Stimulated activated CD4-positive, alpha-beta T cell treated with anti-CD3 and anti-CD28 coated beads, Interleukin-12 subunit alpha, Interleukin-12 subunit beta, amount 100 ng/mL, for 48 hours (primary cell): ENCODE measurements around the gene ETS2.
"Not testable (repeated sequence)": the region's sequence is repeated elsewhere in the genome, so short reads cannot be mapped to it uniquely, and the experiment has no call there.

Source experiments
- DNase-seq, 3 donors: peaks; one replicate each; pipeline ENCODE4 v3.0.0-alpha.2; 2020; ENCODE audit warnings: low read depth in 2 of 3, low spot score in 1 of 3

Gene ETS2

DNA sequence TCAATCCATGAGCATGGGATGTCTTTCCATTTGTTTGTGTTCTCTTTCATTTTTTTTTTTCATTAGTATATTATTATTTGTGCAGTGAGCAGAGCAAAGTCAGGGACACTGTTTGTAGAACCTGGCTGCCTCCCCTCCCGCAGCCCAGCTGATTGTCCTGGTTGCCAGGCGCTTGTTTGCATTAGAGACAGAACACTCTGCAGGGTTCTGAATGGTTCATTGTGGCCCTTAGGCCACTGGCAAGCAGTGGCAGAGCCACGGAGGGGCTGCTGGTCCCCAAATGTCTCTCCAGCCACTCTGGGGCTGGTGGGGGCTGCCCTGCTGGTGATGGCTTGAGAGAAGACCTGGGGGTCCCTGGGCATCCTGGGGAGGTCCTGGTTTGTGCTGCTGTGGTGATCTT is 29.0 kb downstream of the ETS2 start:
- DNase-seq, result no peak

DNA sequence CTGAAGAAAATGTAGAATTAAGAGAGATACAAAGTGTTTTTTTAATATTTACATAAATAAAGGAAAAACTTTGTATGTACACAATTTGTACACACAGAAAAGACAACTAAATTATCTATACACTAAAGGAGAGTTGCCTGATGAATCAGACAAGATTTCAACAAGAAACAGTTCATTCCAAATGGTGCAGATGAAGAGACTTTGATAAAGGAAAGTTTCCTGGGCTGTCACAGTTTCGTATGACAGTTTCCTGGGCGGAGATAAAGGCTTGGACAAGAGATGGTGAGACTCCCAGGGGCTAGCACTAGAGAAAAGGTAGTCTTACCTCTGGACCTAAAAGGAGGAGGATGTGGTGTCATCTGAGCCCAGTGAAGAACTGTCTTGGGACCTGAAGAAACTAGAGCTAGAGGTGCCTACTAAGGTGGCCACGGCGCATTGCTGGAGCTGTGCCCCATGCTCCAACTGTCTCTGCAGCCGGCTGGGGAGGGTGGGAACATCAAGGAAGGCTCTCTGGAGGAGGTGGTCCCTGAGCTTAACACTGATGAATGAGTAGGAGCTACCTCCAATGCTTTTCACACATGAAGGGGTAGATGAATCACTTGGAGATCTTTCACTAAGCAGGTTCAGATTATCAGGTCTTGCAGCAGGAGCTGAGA is 32.2 kb downstream of the ETS2 start:
- DNase-seq, result no peak

DNA sequence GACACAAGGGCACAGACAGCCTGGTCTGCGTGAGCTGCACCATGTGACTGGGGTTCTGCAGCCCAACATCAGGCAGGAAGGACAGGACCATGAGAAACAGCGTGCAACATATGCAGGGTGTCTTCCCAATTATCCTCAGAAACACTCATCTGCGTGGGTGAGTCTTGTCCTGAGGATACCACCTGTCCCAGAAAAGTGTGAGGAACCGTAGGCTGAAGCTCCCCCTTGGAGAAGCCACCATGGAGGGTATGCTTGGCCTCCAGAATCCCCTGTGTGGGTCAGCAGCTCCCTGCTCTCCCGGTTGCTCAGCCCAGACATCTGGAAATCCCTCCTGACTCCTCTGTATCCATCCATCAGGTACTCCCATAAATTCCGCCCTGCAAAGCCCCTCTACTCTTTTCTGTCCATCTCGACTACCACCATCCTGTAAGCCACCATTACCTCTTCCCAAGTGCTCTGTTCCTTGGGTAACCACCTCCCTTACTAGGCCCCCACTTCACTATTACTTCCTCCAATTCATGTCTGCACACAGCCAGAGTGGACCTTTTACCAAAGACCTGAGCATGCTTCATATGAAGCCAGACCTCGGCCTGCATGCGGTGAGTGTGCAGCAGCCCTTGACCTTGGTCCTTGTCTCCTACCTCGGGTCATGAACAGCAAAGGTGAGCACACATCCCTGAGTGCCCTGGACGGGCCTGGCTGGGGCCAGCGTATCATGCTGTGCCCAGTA is 33.0 kb downstream of the ETS2 start:
- no peak for DNase-seq

DNA sequence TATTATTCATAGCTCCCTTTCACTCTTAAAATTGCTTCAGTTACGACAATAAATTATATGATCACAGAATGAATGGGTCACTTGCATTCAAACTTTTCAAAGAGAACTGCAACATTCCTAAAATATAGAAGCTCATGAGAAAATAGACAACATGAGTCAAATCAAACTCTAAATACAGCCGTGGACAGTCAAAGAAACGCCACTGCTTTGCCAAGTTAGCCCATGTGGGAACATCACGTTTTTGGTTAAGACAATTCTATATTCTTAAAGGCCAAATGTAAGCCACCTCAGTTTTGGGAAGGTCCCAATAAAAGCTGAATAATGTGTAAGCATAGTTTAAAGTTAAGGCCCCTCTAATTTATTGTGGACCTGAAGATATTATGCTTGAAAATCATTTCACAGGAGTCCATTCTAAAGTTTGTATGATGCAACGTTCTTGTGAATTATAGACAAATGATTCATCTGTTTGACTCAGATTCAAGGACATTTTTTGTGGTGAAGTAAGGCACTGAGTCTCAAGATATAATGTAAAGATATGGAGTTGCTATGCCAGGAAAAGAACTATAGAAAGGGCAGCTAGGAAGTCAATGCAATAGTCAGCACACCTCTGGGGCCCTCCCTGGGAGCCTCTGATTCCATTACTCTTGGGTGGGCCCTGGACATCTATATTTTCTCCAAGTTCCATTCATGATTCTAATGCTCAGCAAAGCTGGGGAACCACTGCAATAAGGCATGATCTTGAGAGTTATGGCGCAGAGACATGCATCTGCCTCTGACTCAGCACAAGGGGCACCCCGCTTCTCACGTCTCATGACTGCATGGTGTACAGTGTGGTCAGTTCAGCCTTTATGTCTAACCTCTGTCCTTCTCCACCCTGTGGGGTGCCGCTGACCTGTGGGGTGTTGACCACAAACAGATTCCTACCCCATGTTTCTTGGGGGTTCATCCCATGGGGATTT is 33.9 kb downstream of the ETS2 start:
- DNase-seq, result peak in 1 of 3 donors; percentile 9

DNA sequence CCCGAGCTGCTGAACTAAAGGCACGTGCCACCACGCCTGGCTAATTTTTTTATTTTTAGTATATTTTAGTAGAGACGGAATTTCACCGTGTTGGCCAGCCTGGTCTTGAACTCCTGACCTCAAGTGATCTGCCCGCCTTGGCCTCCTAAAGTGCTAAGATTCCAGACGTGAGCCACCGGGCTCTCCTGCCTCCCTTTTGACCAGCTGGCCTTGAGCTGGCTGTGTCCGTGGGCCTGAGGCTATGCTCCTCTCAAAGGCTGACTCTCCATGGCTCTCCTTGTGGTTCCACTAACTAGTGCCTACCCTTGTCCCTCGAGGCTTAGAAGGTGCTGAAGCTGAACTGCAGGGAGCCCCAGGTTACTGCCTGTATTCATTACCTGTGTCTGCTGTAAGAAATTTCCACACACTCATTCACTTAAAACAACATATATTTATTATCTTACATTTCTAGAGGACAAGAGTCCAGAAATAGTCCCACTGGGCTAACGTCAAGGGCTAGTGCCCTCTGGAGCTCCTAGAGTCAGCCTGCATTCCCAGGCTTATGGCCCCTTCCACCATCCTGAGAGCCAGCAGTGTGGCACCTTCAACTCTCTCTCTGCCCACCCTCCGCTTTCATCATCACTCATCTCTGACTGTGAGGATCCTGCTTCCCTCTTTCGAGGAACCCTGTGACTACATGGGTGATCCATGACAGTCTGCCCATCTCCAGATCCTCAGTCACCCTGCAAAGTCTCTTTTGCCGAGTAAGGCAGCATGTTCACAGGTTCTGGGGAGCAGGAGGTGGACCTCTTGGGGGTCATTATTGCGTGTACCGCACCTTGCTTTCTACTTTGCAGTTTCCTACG is 34.9 kb downstream of the ETS2 start:
- no peak for DNase-seq

DNA sequence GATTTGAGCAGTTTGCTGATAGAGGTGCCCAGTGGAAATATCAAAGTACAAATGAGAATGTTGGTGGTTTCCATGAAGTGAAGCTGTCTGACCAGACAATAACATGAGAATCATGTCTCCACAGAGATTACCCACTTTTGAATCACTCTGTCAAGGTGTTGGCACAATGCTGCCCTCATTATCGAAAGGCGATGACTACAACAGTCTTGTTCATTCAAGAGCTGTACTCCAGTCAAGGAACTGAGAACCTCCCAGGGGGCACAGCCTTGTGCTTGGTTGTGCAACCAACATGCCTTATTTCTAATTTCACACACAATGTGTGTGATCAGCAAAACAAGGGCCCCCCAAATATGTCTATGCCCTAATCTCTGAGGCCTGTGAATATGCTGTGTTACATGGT is 35.7 kb downstream of the ETS2 start:
- DNase-seq, result no peak

DNA sequence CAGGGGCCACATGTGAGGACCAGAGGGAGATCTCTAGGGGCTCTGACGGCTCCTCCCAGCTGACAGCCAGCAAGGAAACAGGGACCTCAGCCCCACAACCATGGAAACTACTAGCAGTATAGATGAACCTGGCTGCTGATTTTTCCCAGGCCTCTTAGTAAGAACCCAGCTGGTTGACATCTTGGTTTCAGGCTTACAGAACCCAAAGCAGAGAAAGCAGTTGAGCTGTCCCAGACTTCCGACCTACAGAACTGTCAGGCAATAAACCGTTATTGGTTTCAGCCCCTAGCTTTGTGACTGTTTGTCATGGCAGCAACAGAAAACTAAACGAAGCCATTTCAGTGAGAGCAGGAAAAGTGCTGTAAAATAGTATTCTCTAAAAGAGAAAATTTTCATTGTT is 36.4 kb downstream of the ETS2 start:
- DNase-seq, result no peak

DNA sequence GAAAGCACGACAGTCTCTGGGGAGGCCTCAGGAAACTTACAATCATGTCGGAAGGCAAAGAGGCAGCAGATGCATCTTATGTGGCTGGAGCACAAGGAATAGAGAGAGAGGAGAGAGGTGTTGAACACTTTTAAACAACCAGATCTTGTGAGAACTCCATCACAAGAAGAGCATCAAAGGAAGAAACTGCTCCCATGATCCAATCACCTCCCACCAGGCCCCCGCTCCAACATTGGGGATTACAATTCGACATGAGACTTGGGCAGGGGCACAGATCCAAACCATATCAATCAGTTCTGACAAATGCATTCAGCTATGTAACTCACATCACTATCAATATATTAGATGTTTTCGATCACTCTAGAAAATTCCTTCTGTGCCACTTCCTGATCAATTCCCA is 37.6 kb downstream of the ETS2 start:
- no peak for DNase-seq

DNA sequence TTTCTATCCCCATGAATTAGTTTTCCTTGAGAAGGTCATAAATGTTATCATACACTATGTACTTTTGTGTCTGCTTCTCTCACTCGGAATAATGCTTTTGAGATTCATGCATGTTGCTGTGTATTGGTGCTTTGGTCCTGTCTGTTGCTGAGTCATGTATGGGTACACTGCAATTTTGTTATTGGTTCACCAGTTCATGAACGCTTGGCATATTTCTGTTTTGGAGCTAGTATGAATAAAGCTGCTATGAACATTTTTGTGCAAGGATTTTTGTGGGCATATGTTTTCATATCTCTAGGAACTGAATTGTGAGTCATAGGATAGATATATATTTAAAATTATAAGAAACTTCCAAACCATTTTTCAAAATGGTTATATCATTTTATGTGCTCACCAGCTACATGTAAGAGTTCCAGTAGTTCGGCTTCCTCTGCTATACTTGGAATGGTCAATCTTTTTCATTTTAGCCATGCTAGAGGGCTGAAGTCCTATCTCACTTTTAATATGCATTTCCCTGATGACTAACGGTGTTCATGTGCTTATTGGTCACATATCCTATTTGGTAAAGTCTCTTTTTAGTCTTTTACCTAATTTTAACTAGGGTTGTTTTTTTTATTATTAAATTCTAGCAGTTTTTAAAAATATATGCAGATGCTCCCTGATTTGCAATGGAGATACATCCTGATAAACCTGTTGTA is 38.2 kb downstream of the ETS2 start:
- DNase-seq, result no peak

DNA sequence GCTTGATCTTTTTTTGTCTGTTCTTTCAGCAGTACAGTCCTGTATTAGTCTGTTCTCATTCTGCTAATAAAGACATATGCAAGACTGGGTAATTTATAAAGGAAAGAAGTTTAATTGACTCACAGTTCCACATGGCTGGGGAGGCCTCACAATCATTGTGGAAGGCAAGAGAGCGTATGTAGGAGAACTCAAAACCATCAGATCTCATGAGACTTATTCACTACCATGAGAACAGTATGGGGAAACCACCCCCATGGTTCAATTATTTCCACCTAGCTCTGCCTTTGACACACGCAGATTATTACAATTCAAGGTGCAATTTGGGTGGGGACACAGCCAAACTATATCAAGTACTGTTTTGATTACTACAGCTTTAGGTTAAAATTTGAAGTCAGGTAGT is 39.6 kb downstream of the ETS2 start:
- DNase-seq, result not testable (repeated sequence)

DNA sequence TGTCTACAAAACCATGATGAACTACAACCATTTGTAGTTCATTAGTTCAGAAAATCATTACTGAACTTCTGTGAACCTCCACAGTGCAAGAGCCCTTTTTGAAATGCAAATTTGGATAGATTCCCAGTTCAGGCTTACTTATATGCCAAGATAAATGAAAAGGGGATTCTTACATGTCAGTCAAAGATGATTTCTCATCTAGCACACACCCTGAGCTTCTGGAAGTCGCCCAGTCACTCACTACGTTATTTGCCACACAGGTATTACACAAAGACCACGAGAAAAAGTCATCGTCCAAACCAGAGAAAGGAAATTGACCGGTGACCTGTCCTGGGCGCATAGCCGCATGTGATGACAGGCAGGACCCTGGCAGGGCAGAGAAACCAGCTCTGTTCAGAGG is 41.8 kb downstream of the ETS2 start:
- DNase-seq, result no peak

DNA sequence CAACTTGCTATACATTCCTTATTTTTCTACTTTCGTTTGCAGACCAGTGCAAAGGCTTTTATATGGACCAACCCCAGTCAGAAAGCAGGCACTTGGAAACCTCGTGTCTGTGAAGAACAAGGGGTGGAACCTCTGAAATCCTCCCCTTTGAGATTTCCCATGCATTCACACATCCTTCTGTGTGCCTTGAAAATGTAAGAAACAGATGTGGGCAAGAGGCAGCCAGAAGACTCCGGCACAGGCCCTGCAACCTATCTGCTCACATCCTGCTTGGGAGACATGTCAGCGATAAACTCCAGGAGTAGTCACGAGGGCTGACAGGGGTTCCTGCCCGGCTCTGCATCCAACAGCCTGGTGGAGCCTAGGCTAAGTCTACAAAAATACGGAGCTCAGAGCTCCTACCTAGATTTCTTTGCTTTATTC is 42.5 kb downstream of the ETS2 start:
- DNase-seq, result no peak

DNA sequence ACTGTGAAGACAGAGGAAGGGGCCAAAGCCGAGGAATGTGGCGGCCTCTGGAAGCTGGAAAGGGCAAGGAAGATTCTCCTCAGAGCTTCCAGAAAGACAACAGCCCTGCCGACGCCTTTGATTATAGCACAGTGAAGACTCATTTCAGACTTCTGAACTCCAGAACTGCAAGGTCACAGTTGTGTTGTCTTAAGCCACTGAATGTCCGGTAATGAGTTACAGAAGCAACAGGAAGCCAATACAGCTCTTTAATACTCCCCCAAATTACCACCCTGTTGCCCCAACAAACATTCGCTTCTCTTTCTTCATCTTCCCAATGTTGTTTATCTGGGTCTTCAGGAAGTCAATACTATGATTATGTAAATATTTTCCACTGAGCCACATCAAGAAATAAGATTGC is 44.0 kb downstream of the ETS2 start:
- DNase-seq, result no peak

DNA sequence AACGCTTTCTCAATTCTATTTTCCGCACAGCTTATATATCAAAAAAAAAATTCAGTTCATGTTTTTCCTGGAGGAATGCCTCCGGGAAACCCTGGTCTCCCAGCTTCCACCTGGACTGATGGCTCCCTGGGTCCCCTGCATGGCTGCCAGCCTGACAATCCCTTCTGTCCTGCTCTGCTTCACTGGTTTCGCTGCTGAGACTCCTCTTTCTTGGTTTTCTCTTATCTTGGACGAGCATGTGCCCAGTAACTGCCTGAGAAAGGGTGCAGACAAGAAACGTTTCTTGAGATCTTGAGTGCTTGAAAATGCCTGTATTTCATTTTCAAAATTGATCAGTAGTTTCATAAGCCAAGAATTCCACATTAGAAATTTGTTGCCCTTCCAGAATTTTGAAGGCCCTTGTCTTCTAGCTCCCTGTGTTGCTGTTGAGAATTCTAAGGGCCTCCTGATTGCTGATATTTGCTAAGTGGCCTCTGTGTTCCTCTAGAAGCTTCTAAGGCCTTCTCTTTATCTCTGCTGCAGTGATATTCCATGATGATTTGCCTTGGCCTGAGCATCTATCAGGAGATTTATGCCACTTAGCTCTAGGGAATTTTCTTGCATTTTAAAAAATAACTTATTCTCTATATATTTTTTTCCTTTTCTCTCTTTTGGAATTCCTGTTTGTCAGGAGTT is 44.7 kb downstream of the ETS2 start:
- DNase-seq, result no peak

DNA sequence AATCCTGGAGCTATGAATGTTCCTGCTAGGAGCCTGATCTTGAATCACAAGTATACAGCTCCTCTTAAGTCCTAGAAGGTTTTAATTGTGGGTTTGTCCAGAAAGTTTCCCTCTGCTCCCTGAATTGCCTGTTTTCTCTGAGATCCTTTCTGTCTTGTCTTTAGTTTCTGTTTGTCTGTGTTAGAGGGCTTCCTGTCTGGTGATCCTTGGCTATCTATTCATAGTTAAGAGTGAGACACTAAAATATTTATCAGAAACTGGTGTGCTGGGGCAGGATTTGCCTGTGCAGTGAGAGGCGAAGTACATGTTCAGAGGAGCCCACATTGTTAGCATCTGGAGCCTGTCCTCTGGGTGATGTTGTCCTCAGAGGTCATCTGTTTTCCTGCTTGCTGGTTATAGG is 45.4 kb downstream of the ETS2 start:
- no peak for DNase-seq

DNA sequence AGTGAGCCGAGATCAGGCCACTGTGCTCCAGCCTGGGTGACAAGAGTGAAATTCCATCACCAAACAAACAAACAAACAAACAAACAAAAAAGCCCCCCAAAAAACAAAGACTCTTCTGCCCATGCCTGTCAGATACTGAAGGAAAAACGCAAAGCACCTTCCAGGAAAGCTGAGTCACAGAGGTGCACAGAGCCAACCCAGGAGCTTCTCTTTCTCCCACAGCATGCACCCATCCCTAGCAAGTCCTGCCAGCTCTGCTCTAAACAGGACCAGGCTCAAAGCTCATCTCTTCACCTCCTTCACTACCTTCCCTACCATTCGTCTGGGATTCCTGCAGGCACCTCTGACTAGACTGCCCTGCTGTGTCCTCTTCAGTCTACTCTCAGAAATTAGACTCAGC is 46.5 kb downstream of the ETS2 start:
- no peak for DNase-seq

DNA sequence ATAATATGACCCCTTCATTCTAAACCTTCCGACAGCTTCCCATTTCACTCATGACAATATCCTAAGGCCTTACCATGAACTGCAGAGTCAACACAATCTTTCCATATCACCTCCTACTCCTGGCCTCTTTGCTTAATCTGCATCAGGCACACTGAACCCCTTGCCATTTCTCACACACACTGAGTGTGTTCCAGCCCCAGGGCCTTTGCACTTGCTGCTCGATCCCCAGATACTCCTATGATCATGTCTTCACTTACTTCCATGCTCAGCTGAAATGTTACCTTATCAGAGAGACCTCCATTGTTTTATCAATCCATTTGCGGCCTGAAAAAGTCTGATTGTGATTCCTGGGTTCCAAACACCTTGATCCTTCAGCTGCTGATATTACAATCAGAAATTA is 47.0 kb downstream of the ETS2 start:
- DNase-seq, result no peak

DNA sequence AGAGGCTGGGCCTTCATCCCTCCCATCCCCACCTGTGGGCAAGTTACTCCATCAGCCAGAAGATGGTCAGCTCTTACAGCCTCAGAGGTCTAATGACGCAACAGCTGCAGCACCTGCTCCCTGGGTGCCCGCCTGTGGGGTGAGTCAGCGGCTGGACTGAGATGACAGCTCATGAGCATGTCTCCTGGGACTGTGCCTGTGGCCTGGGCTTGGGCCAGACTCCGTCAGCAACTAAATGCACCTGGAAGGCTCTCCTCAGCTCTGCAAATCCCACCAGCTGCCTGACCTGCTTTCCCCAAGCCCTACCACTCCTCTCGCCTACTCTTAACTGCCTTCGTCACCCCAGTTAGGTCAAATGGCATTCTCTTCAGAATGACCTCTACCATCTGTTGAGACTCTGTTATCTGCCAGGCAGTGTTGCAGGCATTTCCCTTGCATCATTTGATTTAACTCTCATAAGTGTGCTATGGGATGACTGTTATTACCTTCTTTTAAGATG is 47.7 kb downstream of the ETS2 start:
- no peak for DNase-seq

DNA sequence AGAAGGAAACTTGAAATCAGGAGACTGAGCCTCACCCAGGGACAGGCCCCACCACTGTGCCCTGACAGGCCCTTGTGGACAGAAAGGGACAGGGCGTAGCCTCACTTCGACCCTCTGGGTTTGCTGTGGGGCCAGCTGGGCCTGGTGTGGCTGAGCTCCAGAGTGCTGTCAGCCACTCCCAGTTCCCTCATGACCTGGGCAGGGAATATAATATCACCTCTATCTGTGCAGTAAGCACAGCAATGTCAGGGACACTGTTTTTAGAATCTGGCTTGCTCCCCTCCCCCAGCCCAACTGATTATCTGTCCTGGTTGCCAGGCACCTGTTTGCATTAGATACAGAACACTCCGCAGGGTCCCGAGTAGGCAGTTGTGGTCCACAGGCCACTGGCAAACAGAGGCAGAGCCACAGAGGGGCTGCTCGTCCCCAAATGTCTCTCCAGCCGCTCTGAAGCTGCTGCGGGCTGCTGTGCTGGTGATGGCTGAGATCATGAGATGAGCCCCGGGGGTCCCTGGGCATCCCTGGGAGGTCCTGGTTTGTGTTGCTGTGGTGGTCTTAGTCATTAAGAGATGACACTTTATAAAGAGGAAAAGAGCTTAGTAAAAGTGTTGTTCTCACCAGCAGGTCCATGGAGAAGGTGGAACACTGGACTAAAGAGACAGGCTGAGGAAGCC is 51.6 kb downstream of the ETS2 start:
- no peak for DNase-seq
